ENCODE results near the gene ZNF32. TPM values are rescaled to one million over a fixed set of nuclear protein-coding genes. Genes with fewer than 3 reads are reported as not detected.

The ZNF32 gene
- polyA plus RNA-seq (2013, experiment 1 of 2), result 25.9 TPM
- 26.0 TPM for polyA plus RNA-seq (2013, experiment 2 of 2)

- peak within 1 kb of the TSS; percentile 64 to 86 for H3K4me3 ChIP-seq (ENCODE audit: low read length in 2 of 2)
- WGBS, 2 donors (ENCODE audit: extremely low coverage in 2 of 2, insufficient read length in 2 of 2, insufficient replicate concordance in 1 of 2), result no CpG with 5 or more reads among the region's 90 CpGs
- H2AK5ac ChIP-seq (ENCODE audit: low read depth, low read length), result peak within 1 kb of the TSS; percentile 62
- no peak within 1 kb of the TSS for H2BK12ac ChIP-seq (ENCODE audit: low read length)
- H3K18ac ChIP-seq (ENCODE audit: low read length), result peak within 1 kb of the TSS; percentile 97
- peak within 1 kb of the TSS; percentile 75 for H3K14ac ChIP-seq (ENCODE audit: low read length)
- peak within 1 kb of the TSS; percentile 88 for H3K4me2 ChIP-seq (ENCODE audit: insufficient read depth, low read length, poor library complexity, severe bottlenecking)
- H2BK15ac ChIP-seq (ENCODE audit: low read length), result no peak within 1 kb of the TSS
- H3K27me3 ChIP-seq (ENCODE audit: control insufficient read depth in 3 of 3, insufficient read depth in 3 of 3, low read depth in 1 of 3, low read length in 3 of 3), result no peaks in the 10 kb centered on the region
- no peak within 1 kb of the TSS for H3K27ac ChIP-seq (replicated peaks; ENCODE audit: low read length)
- DNase-seq (ENCODE audit: low spot score), result peak; percentile 90
- peak within 1 kb of the TSS; percentile 100 for H2AFZ ChIP-seq (ENCODE audit: low read length)
- peak within 1 kb of the TSS; percentile 94 for H3K23ac ChIP-seq (ENCODE audit: low read depth, low read length, poor library complexity)
- H3K79me1 ChIP-seq (ENCODE audit: low read depth, low read length), result no peaks in the 10 kb centered on the region
- H2BK120ac ChIP-seq (ENCODE audit: low read depth, low read length), result peak within 1 kb of the TSS; percentile 48
- H4K8ac ChIP-seq (ENCODE audit: low read depth, low read length), result no peak within 1 kb of the TSS
- H4K91ac ChIP-seq (ENCODE audit: low read depth, low read length, poor library complexity), result peak within 1 kb of the TSS; percentile 47
- H3K9ac ChIP-seq (ENCODE audit: low read depth, low read length, poor library complexity), result peak within 1 kb of the TSS; percentile 87
- H3K9me3 ChIP-seq (replicated peaks in 1 of 2; ENCODE audit: control insufficient read depth in 2 of 2, insufficient read depth in 1 of 2, low read depth in 1 of 2, low read length in 2 of 2), result peaks cover 29 to 55% of the 10 kb centered on the region in 2 donors
- H3K4me1 ChIP-seq (ENCODE audit: control insufficient read depth in 2 of 2, insufficient read depth in 1 of 2, low read depth in 1 of 2, low read length in 2 of 2), result peaks cover 0 to under 1% of the 10 kb centered on the region in 2 donors
- peaks cover 25 to 36% of the 10 kb centered on the region in 2 donors for H3K36me3 ChIP-seq (replicated peaks in 1 of 2; ENCODE audit: control insufficient read depth in 2 of 2, insufficient read depth in 2 of 2, low read length in 2 of 2)
- no peak within 1 kb of the TSS for H3K4ac ChIP-seq (ENCODE audit: low read length)
- no peak within 1 kb of the TSS for H2BK5ac ChIP-seq (ENCODE audit: low read length)
Observed at GRCh38 chr10:43648398-43649184, at the start of gene ZNF32. TSS of gene ZNF32 (minus strand) at chr10:43648881. CDS start at chr10:43646133, 2,748 bp downstream.

GRCh38 chr10:43698156-43698555, 49.5 kb upstream of the ZNF32 start:
- Histone ChIP-seq H2AFZ (ENCODE audit: low read length) (no peak overlapping the region), H3K9ac (ENCODE audit: low read depth, low read length, poor library complexity) (no peak overlapping the region), H3K27me3 (ENCODE audit: control insufficient read depth in 3 of 3, insufficient read depth in 3 of 3, low read depth in 1 of 3, low read length in 3 of 3) (peaks cover 0 to 11% (median 2%) of the 10 kb centered on the region in 3 experiments), H4K8ac (ENCODE audit: low read depth, low read length) (no peak overlapping the region), H2AK5ac (ENCODE audit: low read depth, low read length) (no peak overlapping the region), H2BK15ac (ENCODE audit: low read length) (no peak overlapping the region), H3K36me3 (replicated peaks in 1 of 2; ENCODE audit: control insufficient read depth in 2 of 2, insufficient read depth in 2 of 2, low read length in 2 of 2) (peaks cover 0 to 3% of the 10 kb centered on the region in 2 donors), H3K4me3 (ENCODE audit: low read length in 2 of 2) (no peak overlapping the region), H4K91ac (ENCODE audit: low read depth, low read length, poor library complexity) (no peak overlapping the region), H3K9me3 (replicated peaks in 1 of 2; ENCODE audit: control insufficient read depth in 2 of 2, insufficient read depth in 1 of 2, low read depth in 1 of 2, low read length in 2 of 2) (peaks cover 0 to 3% of the 10 kb centered on the region in 2 donors), H2BK12ac (ENCODE audit: low read length) (no peak overlapping the region), H3K23ac (ENCODE audit: low read depth, low read length, poor library complexity) (peak overlapping the region; percentile 43), H3K4me2 (ENCODE audit: insufficient read depth, low read length, poor library complexity, severe bottlenecking) (no peak overlapping the region), H3K4me1 (ENCODE audit: control insufficient read depth in 2 of 2, insufficient read depth in 1 of 2, low read depth in 1 of 2, low read length in 2 of 2) (peaks cover 0 to 8% of the 10 kb centered on the region in 2 donors), H3K79me1 (ENCODE audit: low read depth, low read length) (no peaks in the 10 kb centered on the region), H3K18ac (ENCODE audit: low read length) (no peak overlapping the region), H3K4ac (ENCODE audit: low read length) (no peak overlapping the region), H2BK120ac (ENCODE audit: low read depth, low read length) (no peak overlapping the region), H3K27ac (replicated peaks; ENCODE audit: low read length) (no peak overlapping the region), H2BK5ac (ENCODE audit: low read length) (no peak overlapping the region), H3K14ac (ENCODE audit: low read length) (peak overlapping the region; percentile 50)
- WGBS, 2 donors (ENCODE audit: extremely low coverage in 2 of 2, insufficient read length in 2 of 2, insufficient replicate concordance in 1 of 2), result no CpG with 5 or more reads among the region's 9 CpGs
- no peak for DNase-seq (ENCODE audit: low spot score)

- H3K27me3 ChIP-seq (ENCODE audit: control insufficient read depth in 3 of 3, insufficient read depth in 3 of 3, low read depth in 1 of 3, low read length in 3 of 3), result peaks cover 0 to 22% (median 2%) of the 10 kb centered on the region in 3 experiments
- peak overlapping the region; percentile 65 for H3K9ac ChIP-seq (ENCODE audit: low read depth, low read length, poor library complexity)
- H3K14ac ChIP-seq (ENCODE audit: low read length), result peak overlapping the region; percentile 42
- no peak overlapping the region for H3K18ac ChIP-seq (ENCODE audit: low read length)
- H3K36me3 ChIP-seq (replicated peaks in 1 of 2; ENCODE audit: control insufficient read depth in 2 of 2, insufficient read depth in 2 of 2, low read length in 2 of 2), result peaks cover 0 to 3% of the 10 kb centered on the region in 2 donors
- no peak overlapping the region for H2BK12ac ChIP-seq (ENCODE audit: low read length)
- no peaks in the 10 kb centered on the region for H3K79me1 ChIP-seq (ENCODE audit: low read depth, low read length)
- H3K4me1 ChIP-seq (ENCODE audit: control insufficient read depth in 2 of 2, insufficient read depth in 1 of 2, low read depth in 1 of 2, low read length in 2 of 2), result peaks cover 0 to 8% of the 10 kb centered on the region in 2 donors
- no peak overlapping the region for H2BK15ac ChIP-seq (ENCODE audit: low read length)
- H2BK120ac ChIP-seq (ENCODE audit: low read depth, low read length), result no peak overlapping the region
- no peak overlapping the region for H3K23ac ChIP-seq (ENCODE audit: low read depth, low read length, poor library complexity)
- H4K8ac ChIP-seq (ENCODE audit: low read depth, low read length), result no peak overlapping the region
- H4K91ac ChIP-seq (ENCODE audit: low read depth, low read length, poor library complexity), result no peak overlapping the region
- no peak overlapping the region for H2BK5ac ChIP-seq (ENCODE audit: low read length)
- peak overlapping the region in 1 of 2 donors; percentile 54 for H3K4me3 ChIP-seq (ENCODE audit: low read length in 2 of 2)
- no CpG with 5 or more reads among the region's 11 CpGs for WGBS, 2 donors (ENCODE audit: extremely low coverage in 2 of 2, insufficient read length in 2 of 2, insufficient replicate concordance in 1 of 2)
- no peak overlapping the region for H3K27ac ChIP-seq (replicated peaks; ENCODE audit: low read length)
- no peak for DNase-seq (ENCODE audit: low spot score)
- H3K4ac ChIP-seq (ENCODE audit: low read length), result no peak overlapping the region
- H2AFZ ChIP-seq (ENCODE audit: low read length), result no peak overlapping the region
- no peak overlapping the region for H3K4me2 ChIP-seq (ENCODE audit: insufficient read depth, low read length, poor library complexity, severe bottlenecking)
- H2AK5ac ChIP-seq (ENCODE audit: low read depth, low read length), result no peak overlapping the region
- peaks cover 0 to 3% of the 10 kb centered on the region in 2 donors for H3K9me3 ChIP-seq (replicated peaks in 1 of 2; ENCODE audit: control insufficient read depth in 2 of 2, insufficient read depth in 1 of 2, low read depth in 1 of 2, low read length in 2 of 2)
Observed at GRCh38 chr10:43696909-43697483, 48.3 kb upstream of the ZNF32 start.

- WGBS, 2 donors (ENCODE audit: extremely low coverage in 2 of 2, insufficient read length in 2 of 2, insufficient replicate concordance in 1 of 2), result no CpG with 5 or more reads among the region's 16 CpGs
- no peak overlapping the region for H2AK5ac ChIP-seq (ENCODE audit: low read depth, low read length)
- H3K4me3 ChIP-seq (ENCODE audit: low read length in 2 of 2), result no peak overlapping the region
Observed at GRCh38 chr10:43695730-43696129, 47.0 kb upstream of the ZNF32 start.

More at GRCh38 chr10:43695730-43696129, 47.0 kb upstream of the ZNF32 start:
- H3K23ac ChIP-seq (ENCODE audit: low read depth, low read length, poor library complexity), result no peak overlapping the region
- H3K4ac ChIP-seq (ENCODE audit: low read length), result no peak overlapping the region
- H3K9ac ChIP-seq (ENCODE audit: low read depth, low read length, poor library complexity), result no peak overlapping the region
- H2BK12ac ChIP-seq (ENCODE audit: low read length), result no peak overlapping the region
- H4K8ac ChIP-seq (ENCODE audit: low read depth, low read length), result no peak overlapping the region
- no peak for DNase-seq (ENCODE audit: low spot score)
- H2BK5ac ChIP-seq (ENCODE audit: low read length), result no peak overlapping the region
- no peak overlapping the region for H2AFZ ChIP-seq (ENCODE audit: low read length)
- H3K27me3 ChIP-seq (ENCODE audit: control insufficient read depth in 3 of 3, insufficient read depth in 3 of 3, low read depth in 1 of 3, low read length in 3 of 3), result peaks cover 0 to 35% (median 4%) of the 10 kb centered on the region in 3 experiments
- H3K9me3 ChIP-seq (replicated peaks in 1 of 2; ENCODE audit: control insufficient read depth in 2 of 2, insufficient read depth in 1 of 2, low read depth in 1 of 2, low read length in 2 of 2), result peaks cover 0 to 3% of the 10 kb centered on the region in 2 donors
- no peak overlapping the region for H3K27ac ChIP-seq (replicated peaks; ENCODE audit: low read length)
- H3K18ac ChIP-seq (ENCODE audit: low read length), result no peak overlapping the region
- no peak overlapping the region for H4K91ac ChIP-seq (ENCODE audit: low read depth, low read length, poor library complexity)
- H3K4me1 ChIP-seq (ENCODE audit: control insufficient read depth in 2 of 2, insufficient read depth in 1 of 2, low read depth in 1 of 2, low read length in 2 of 2), result peaks cover 0 to 8% of the 10 kb centered on the region in 2 donors
- H3K4me2 ChIP-seq (ENCODE audit: insufficient read depth, low read length, poor library complexity, severe bottlenecking), result no peak overlapping the region
- H3K14ac ChIP-seq (ENCODE audit: low read length), result no peak overlapping the region
- peaks cover 0 to 3% of the 10 kb centered on the region in 2 donors for H3K36me3 ChIP-seq (replicated peaks in 1 of 2; ENCODE audit: control insufficient read depth in 2 of 2, insufficient read depth in 2 of 2, low read length in 2 of 2)
- no peaks in the 10 kb centered on the region for H3K79me1 ChIP-seq (ENCODE audit: low read depth, low read length)
- H2BK120ac ChIP-seq (ENCODE audit: low read depth, low read length), result no peak overlapping the region
- no peak overlapping the region for H2BK15ac ChIP-seq (ENCODE audit: low read length)

All from neuronal stem cell (in vitro differentiated cells).